K562 (cell line): ENCODE results near the gene ANKRD10. TPM values are rescaled to one million over a fixed set of nuclear protein-coding genes. Genes with fewer than 3 reads are reported as not detected.

Source experiments
- ATAC-seq: fragments of 200-7000 bp; cut with Tn5 transposase; 3 replicates; pipeline ENCODE4 v1.9.1; 2020; ENCODE audit warnings: moderate library complexity
- BruUV-seq: library from RNA; stranded (reverse); fragments of 400-500 nt; replicated peaks from 2 replicates; lab custom pipeline; 2021; lab: Mats Ljungman, UMichigan
- CTCF ChIA-PET: fragments of 300-600 bp; formaldehyde crosslinking; extraction: SDS; loops from one replicate; lab custom pipeline; 2021; ENCODE audit warnings: low intra/inter-chr PET ratio; lab: Yijun Ruan, JAX
- POLR2A ChIA-PET: fragments of 300-600, 350-650 bp; sonication (Branson Sonifier 250); formaldehyde crosslinking; extraction: SDS; loops from one replicate; lab custom pipeline; 2021; ENCODE audit warnings: antibody characterized with exemption, inconsistent platforms; lab: Yijun Ruan, JAX
- DNase-seq, 4 experiments: peaks; one replicate each; pipeline versions ENCODE4 v3.0.0 to v3.0.0-alpha.2; 2011 to 2018; ENCODE audit warnings: low spot score in 3 of 4, mixed read lengths in 3 of 4; ENCODE audit errors: extremely low read depth in 1 of 4
- FAIRE-seq: peaks from 2 replicates; lab custom pipeline; 2011; peaks lifted over from hg19 to GRCh38; lab: Jason Lieb, UNC
- H2AFZ ChIP-seq: 2 replicates; pipeline ENCODE4 v1.6.0; 2011; ENCODE audit warnings: low read depth, low read length, control low read depth, inconsistent platforms
- H3K27ac ChIP-seq: fragments of 200-600 bp; 3 replicates; pipeline ENCODE4 v1.8.0; 2011; ENCODE audit warnings: low read depth, mild to moderate bottlenecking, control low read depth, inconsistent platforms, low read length, moderate library complexity, mixed read lengths; ENCODE audit errors: extremely low read depth
- H3K27me3 ChIP-seq, 2 experiments: fragments of 300-600 bp in 1 of 2; 2 replicates in 1 of 2; 3 replicates in 1 of 2; pipeline versions ENCODE4 v1.6.0 to v1.8.0; 2011; ENCODE audit warnings: inconsistent platforms in 2 of 2, low read length in 2 of 2, mild to moderate bottlenecking in 1 of 2, mixed read lengths in 1 of 2, moderate library complexity in 1 of 2; ENCODE audit not compliant: control insufficient read depth in 2 of 2, insufficient read depth in 2 of 2
- H3K36me3 ChIP-seq: fragments of 300-600 bp; 3 replicates; pipeline ENCODE4 v1.8.0; 2011; ENCODE audit warnings: mild to moderate bottlenecking, low read length, inconsistent platforms; ENCODE audit not compliant: control insufficient read depth, insufficient read depth
- H3K4me1 ChIP-seq, 2 experiments: fragments of 200-600 bp in 1 of 2; replicated peaks in 1 of 2; 2 replicates in 1 of 2; 3 replicates in 1 of 2; pipeline versions ENCODE4 v1.5.1 to v1.8.0; 2011; ENCODE audit warnings: inconsistent platforms in 2 of 2, low read length in 2 of 2, mild to moderate bottlenecking in 1 of 2, mixed read lengths in 1 of 2, moderate library complexity in 1 of 2; ENCODE audit not compliant: control insufficient read depth in 2 of 2, insufficient read depth in 2 of 2
- H3K4me2 ChIP-seq: 2 replicates; pipeline ENCODE4 v1.6.1; 2011; ENCODE audit warnings: low read length, control low read depth, inconsistent platforms, mixed read lengths; ENCODE audit not compliant: insufficient read depth
- H3K4me3 ChIP-seq: fragments of 200-600 bp; sonication (generic), shearing (Covaris generic); 2 replicates; pipeline ENCODE4 v1.5.1; 2016; ENCODE audit warnings: control low read depth, inconsistent platforms
- H3K79me2 ChIP-seq: fragments of 200-600 bp; 3 replicates; pipeline ENCODE4 v1.8.0; 2011; ENCODE audit warnings: low read length, inconsistent platforms; ENCODE audit not compliant: control insufficient read depth, insufficient read depth
- H3K9ac ChIP-seq, 2 experiments: 2 replicates each; pipeline versions ENCODE4 v1.6.0 to v1.6.1; 2011; ENCODE audit warnings: low read depth in 2 of 2, low read length in 2 of 2, control low read depth in 1 of 2, inconsistent platforms in 1 of 2, mild to moderate bottlenecking in 1 of 2, mixed read lengths in 1 of 2; ENCODE audit not compliant: insufficient read depth in 1 of 2
- H3K9me1 ChIP-seq: one replicate; pipeline ENCODE4 v1.6.0; 2011; ENCODE audit warnings: inconsistent platforms, mild to moderate bottlenecking, low read length, moderate library complexity; ENCODE audit not compliant: control insufficient read depth, insufficient read depth
- H3K9me3 ChIP-seq: replicated peaks from 2 replicates; pipeline ENCODE4 v1.5.1; 2011; ENCODE audit warnings: low read depth, low read length, inconsistent platforms; ENCODE audit not compliant: control insufficient read depth, insufficient read depth
- H4K20me1 ChIP-seq: replicated peaks from 2 replicates; pipeline ENCODE4 v1.6.1; 2011; ENCODE audit warnings: low read length, inconsistent platforms, mixed read lengths; ENCODE audit not compliant: control insufficient read depth, insufficient read depth
- NR2C2 ChIP-seq, 2 experiments: fragments of 200-800 bp in 1 of 2; sonication (Bioruptor generic) in 1 of 2; sonication (generic) in 1 of 2; formaldehyde crosslinking in 1 of 2; IDR thresholded peaks; 2 replicates each; pipeline versions ENCODE4 v1.6.1 to v1.8.0; 2016 to 2022; ENCODE audit warnings: mild to moderate bottlenecking in 1 of 2, missing compliant biosample characterization in 1 of 2, missing genetic modification characterization in 1 of 2, missing genetic modification reagents in 1 of 2
- NRF1 ChIP-seq, 2 experiments: fragments of 450-650 bp; IDR thresholded peaks in 1 of 2; conservative IDR thresholded peaks in 1 of 2; 2 replicates each; pipeline ENCODE4 v1.6.1; 2014; ENCODE audit warnings: mild to moderate bottlenecking in 2 of 2
- WGBS: fragments of 100-300 bp; shearing (Covaris generic); methylation state at CpG from one replicate; pipeline ENCODE4 v1.1.6; 2016; ENCODE audit warnings: low coverage, mixed read lengths; ENCODE audit not compliant: insufficient coverage; ENCODE audit errors: missing lambda C conversion rate; 5-methylcytosine and 5-hydroxymethylcytosine counted together
- in situ Hi-C: fragments of 300-500 bp; cut with MboI; formaldehyde crosslinking; loops from 4 replicates; pipeline ENCODE4 v1.15.0; 2018; ENCODE audit warnings: inconsistent platforms, mixed read lengths
- intact Hi-C: fragments of 100-400 bp; cut with micrococcal nuclease; formaldehyde crosslinking; loops from 2 replicates; pipeline ENCODE4 v1.14.2; 2022
- polyA plus RNA-seq, 8 experiments: library from polyadenylated mRNA; depleted of rRNA in 4 of 8; stranded (reverse) in 5 of 8; unstranded in 3 of 8; fragments of >200 nt; fragmentation: Nextera tagmentation in 2 of 8; fragmentation: Illumina TruSeq in 1 of 8; extraction: Ambion mirVana in 2 of 8; extraction: Trizol in 1 of 8; gene quantifications; 2 replicates each; pipeline versions ENCODE4 v1.2.1 to v1.2.3, GENCODE V29; 2011 to 2014; ENCODE audit warnings: inconsistent platforms in 1 of 8, missing spikeins in 1 of 8
- total RNA-seq, 7 experiments: library from RNA; depleted of rRNA in 6 of 7; stranded (reverse); fragments of >200 nt in 6 of 7; fragmentation: Illumina TruSeq in 2 of 7; extraction: Trizol in 2 of 7; gene quantifications; 2 replicates each; pipeline versions ENCODE4 v1.2.1 to v1.2.3, GENCODE V29; 2011 to 2021; ENCODE audit warnings: low replicate concordance in 1 of 7
- TF ChIP-seq, protein P1 (sequence below): fragments of 450-650 bp; formaldehyde crosslinking; IDR thresholded peaks from 2 replicates; pipeline ENCODE4 v1.4.0; 2022; ENCODE audit warnings: missing genetic modification characterization
- TF ChIP-seq, protein P2 (sequence below): fragments of 250-450 bp; sonication (Bioruptor Pico); IDR thresholded peaks from 2 replicates; pipeline ENCODE4 v1.5.0; 2021

ANKRD10 gene
- total and polyA plus RNA-seq, 9 of the 15 experiments (the other 6 are each of a cell fraction or from before 2014, with no cell fraction given): 21.7 to 183 (median 45.0) TPM

DNA sequence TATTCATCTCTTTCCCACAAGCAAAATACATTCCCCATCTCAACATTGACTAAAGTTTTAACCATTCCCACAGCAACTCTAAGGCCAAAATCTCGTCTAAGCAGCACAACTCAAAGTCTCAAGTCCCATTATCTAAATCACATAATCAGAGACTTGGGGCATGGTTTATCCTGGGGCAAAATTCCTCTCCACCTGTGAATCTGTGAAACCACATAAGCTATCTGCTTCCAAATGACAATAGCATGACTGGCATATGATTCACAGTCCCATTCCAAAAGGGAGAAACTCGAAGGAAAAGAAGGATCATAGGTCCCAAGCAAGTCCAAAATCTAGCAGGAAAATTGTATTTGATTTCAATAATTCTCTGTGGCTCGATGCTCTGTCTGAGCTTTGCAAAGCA lies 73.0 kb downstream of the ANKRD10 start:
- Histone ChIP-seq H3K9me1 (no peaks in the 10 kb centered on the region), H3K4me1 (no peaks in the 10 kb centered on the region), H3K79me2 (no peaks in the 10 kb centered on the region), H3K27ac (no peak overlapping the region), H3K4me2 (no peak overlapping the region), H3K36me3 (no peaks in the 10 kb centered on the region), H3K4me3 (no peak overlapping the region), H2AFZ (no peak overlapping the region), H3K9me3 (no peaks in the 10 kb centered on the region), H3K27me3 (peaks cover 2 to 12% of the 10 kb centered on the region in 2 experiments; a peak in 2 of 5 replicates), H3K9ac (no peak overlapping the region), H4K20me1 (no peaks in the 10 kb centered on the region)
- in situ Hi-C loops (no loop called here), intact Hi-C loops (no loop called here)
- TF ChIP-seq, protein P1, sequence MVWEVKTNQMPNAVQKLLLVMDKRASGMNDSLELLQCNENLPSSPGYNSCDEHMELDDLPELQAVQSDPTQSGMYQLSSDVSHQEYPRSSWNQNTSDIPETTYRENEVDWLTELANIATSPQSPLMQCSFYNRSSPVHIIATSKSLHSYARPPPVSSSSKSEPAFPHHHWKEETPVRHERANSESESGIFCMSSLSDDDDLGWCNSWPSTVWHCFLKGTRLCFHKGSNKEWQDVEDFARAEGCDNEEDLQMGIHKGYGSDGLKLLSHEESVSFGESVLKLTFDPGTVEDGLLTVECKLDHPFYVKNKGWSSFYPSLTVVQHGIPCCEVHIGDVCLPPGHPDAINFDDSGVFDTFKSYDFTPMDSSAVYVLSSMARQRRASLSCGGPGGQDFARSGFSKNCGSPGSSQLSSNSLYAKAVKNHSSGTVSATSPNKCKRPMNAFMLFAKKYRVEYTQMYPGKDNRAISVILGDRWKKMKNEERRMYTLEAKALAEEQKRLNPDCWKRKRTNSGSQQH (CRISPR knock-in tag): no peak
- no peak for TF ChIP-seq NRF1 (conservative IDR thresholded peaks at IDR 0.05 in 1 of 2, IDR thresholded peaks at IDR 0.05 in 1 of 2)
- no peak for TF ChIP-seq NR2C2 (CRISPR knock-in tag; IDR thresholded peaks at IDR 0.05)
- no peak for TF ChIP-seq NR2C2 (tag; IDR thresholded peaks at IDR 0.05)
- TF ChIP-seq, protein P2, sequence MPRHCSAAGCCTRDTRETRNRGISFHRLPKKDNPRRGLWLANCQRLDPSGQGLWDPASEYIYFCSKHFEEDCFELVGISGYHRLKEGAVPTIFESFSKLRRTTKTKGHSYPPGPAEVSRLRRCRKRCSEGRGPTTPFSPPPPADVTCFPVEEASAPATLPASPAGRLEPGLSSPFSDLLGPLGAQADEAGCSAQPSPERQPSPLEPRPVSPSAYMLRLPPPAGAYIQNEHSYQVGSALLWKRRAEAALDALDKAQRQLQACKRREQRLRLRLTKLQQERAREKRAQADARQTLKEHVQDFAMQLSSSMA (CRISPR knock-in tag): no peak
- POLR2A ChIA-PET: no interaction called here
- CTCF ChIA-PET: no interaction called here
- no peak for FAIRE-seq
- BruUV-seq: no TSS peak
- WGBS: 5% methylated on average over 3 of the region's 3 CpGs
- DNase-seq: no peak
- ATAC-seq: no peak
